Vagina (tissue), 2 donors: ENCODE data around the gene CYP4A22.

ENCODE experiments used
- CTCF ChIP-seq, 3 experiments: fragments of 450-650 bp in 2 of 3; fragments of 200-600 bp in 1 of 3; sonication (generic) in 1 of 3; IDR thresholded peaks; one replicate each; pipeline ENCODE4 v1.5.1; 2017 to 2019; ENCODE audit warnings: antibody characterized with exemption in 3 of 3, mild to moderate bottlenecking in 2 of 3, moderate library complexity in 2 of 3
- POLR2A ChIP-seq, 2 donors: fragments of 450-650 bp; IDR thresholded peaks; one replicate each; pipeline ENCODE4 v1.6.1; 2017; ENCODE audit warnings: antibody characterized with exemption in 2 of 2, mild to moderate bottlenecking in 2 of 2, moderate library complexity in 2 of 2
- POLR2AphosphoS5 ChIP-seq, 2 donors: sonication (generic); formaldehyde crosslinking; IDR thresholded peaks; one replicate each; pipeline ENCODE4 v1.9.0; 2017; ENCODE audit warnings: antibody characterized with exemption in 2 of 2, mild to moderate bottlenecking in 2 of 2, low read depth in 1 of 2; ENCODE audit not compliant: insufficient read depth in 1 of 2

- no peak for TF ChIP-seq POLR2A (IDR thresholded peaks at IDR 0.05)
- TF ChIP-seq CTCF (IDR thresholded peaks at IDR 0.05), result no peak
- TF ChIP-seq POLR2AphosphoS5 (IDR thresholded peaks at IDR 0.05; ENCODE audit: insufficient read depth in 1 of 2, low read depth in 1 of 2), result no peak
These were observed 53.6 kb downstream of the CYP4A22 start for GRCh38 chr1:47190857-47191256.
